Peyer's patch (tissue), 4 donors: ENCODE data around the gene SAMHD1.

Source experiments
- POLR2A ChIP-seq, 2 donors: fragments of 450-650 bp; IDR thresholded peaks; one replicate each; pipeline ENCODE4 v1.5.1; 2017; ENCODE audit warnings: antibody characterized with exemption in 2 of 2, mild to moderate bottlenecking in 2 of 2, moderate library complexity in 2 of 2
- TF ChIP-seq, protein P1 (sequence below), 6 experiments: fragments of 450-650 bp in 4 of 6; fragments of 200-600 bp in 2 of 6; sonication (generic) in 1 of 6; IDR thresholded peaks; one replicate each; pipeline ENCODE4 v1.5.1; 2017 to 2019; ENCODE audit warnings: antibody characterized with exemption in 6 of 6, mild to moderate bottlenecking in 3 of 6, moderate library complexity in 1 of 6

DNA sequence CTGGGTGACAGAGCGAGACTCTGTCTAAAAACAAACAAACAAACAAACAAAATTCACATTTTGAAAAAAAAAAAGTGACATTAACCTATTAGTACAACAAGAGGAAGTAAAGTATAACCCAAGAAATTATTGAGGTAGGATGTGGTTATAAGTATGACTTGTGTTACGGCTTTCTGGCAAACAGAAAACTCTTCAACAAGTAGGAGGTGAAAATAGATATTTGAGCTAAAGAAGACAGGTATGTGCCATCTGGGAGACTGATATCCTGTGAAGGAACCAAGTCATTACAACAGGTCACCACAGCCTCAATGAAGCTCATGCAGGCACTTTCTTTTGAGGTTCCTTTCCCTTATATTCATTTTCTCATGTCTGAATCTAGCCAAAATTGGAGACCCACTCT lies 46.8 kb downstream of the SAMHD1 start:
- no peak for TF ChIP-seq POLR2A (IDR thresholded peaks at IDR 0.05)
- TF ChIP-seq, protein P1, sequence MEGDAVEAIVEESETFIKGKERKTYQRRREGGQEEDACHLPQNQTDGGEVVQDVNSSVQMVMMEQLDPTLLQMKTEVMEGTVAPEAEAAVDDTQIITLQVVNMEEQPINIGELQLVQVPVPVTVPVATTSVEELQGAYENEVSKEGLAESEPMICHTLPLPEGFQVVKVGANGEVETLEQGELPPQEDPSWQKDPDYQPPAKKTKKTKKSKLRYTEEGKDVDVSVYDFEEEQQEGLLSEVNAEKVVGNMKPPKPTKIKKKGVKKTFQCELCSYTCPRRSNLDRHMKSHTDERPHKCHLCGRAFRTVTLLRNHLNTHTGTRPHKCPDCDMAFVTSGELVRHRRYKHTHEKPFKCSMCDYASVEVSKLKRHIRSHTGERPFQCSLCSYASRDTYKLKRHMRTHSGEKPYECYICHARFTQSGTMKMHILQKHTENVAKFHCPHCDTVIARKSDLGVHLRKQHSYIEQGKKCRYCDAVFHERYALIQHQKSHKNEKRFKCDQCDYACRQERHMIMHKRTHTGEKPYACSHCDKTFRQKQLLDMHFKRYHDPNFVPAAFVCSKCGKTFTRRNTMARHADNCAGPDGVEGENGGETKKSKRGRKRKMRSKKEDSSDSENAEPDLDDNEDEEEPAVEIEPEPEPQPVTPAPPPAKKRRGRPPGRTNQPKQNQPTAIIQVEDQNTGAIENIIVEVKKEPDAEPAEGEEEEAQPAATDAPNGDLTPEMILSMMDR (IDR thresholded peaks at IDR 0.05): no peak
